ENCODE results near the gene ACO2.

The ACO2 gene

GRCh38 chr22:41573677-41574076 lies 104.8 kb downstream of the ACO2 start:
- DNase-seq: no peak

DNA sequence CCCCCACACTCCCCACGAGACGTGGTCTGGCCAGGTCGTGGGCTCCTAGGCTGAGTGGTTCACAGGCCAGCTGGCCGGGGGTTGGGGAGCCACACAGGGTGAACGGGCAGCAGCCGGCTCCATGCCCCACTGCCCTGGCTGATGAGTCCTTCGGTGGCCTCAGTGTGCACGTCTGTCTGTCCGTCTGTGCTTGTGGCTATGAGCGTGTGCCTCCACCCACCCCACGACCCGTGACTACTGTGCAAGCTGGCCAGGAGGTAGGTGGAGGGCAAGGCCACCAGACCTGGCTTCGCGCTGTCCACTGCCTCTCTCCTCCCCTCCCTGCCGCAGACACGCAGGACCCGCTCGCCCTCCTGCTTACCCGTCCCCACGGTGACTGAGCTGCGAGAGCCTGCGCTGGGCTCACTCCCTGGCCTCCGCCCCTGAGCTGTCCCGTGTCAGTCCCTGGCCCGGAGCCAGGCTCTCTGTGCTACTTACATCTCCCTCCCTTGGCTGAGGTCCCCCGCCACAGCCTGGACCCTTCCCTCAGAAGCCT lies 106.0 kb downstream of the ACO2 start:
- DNase-seq: no peak

GRCh38 chr22:41575533-41575932 lies 106.6 kb downstream of the ACO2 start:
- DNase-seq: no peak

DNA sequence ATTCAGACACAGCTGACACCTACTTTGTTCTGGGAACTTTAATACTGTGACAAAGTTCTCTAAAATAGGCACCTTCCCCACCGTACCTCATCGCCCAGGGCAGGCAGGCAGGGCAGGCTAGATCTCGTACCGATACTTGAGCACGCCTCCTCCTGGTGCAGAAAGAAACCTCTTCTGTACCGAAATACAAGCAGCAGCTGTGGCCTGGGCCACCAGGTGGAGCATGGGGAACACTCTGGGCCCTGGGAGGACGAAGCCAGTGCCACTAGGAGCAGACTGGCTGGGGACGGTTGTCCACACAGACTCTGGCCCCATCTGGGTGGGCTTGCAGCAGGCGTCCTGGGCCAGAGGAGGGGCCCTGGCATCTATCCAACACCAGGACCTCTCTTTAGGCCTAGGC lies 108.0 kb downstream of the ACO2 start:
- no peak for DNase-seq

DNA sequence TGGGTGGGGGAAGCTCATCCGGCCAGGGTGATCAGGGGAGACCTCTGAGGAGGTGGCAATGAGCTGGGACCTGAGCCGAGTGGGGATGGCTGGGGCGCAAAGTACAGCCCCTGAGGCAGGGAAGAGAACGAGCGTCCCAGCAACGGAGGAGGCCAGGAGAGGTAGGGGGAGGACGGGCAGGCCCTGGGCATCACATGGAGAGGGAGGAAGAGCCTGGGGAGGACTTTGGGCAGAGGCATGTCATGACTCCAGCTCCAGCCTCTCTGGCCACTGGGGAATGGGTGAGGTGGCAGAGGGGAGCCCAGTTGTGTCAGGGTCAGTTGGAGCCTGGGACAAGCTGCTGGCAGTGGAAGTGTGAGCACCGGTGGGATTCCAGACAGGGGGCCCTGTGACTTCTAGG lies 109.2 kb downstream of the ACO2 start:
- DNase-seq: no peak
